Neural progenitor cell (in vitro differentiated cells): ENCODE data around the gene FSTL4. TPM values are rescaled to one million over a fixed set of nuclear protein-coding genes. Genes with fewer than 3 reads are reported as not detected.

Source experiments
- DNase-seq: peaks from one replicate; pipeline ENCODE4 v3.0.0-alpha.2; 2016; ENCODE audit warnings: low spot score
- H2AFZ ChIP-seq: fragments of 200-600 bp; sonication (generic); replicated peaks from 2 replicates; pipeline ENCODE4 v1.6.1; 2016; ENCODE audit warnings: antibody characterized with exemption
- H3F3A ChIP-seq: fragments of 200-600 bp; sonication (generic); 2 replicates; pipeline ENCODE4 v1.6.1; 2016; ENCODE audit warnings: antibody characterized with exemption, low read depth
- H3K27ac ChIP-seq: fragments of 200-600 bp; sonication (generic); 2 replicates; pipeline ENCODE4 v1.5.1; 2016; ENCODE audit warnings: mild to moderate bottlenecking
- H3K27me3 ChIP-seq: fragments of 200-600 bp; sonication (generic); 2 replicates; pipeline ENCODE4 v1.6.1; 2016; ENCODE audit warnings: mild to moderate bottlenecking, moderate library complexity
- H3K36me3 ChIP-seq: fragments of 200-600 bp; sonication (generic); 2 replicates; pipeline ENCODE4 v1.5.1; 2016
- H3K4me1 ChIP-seq: fragments of 200-600 bp; sonication (generic); 2 replicates; pipeline ENCODE4 v1.6.1; 2016; ENCODE audit warnings: mixed run types
- H3K4me2 ChIP-seq: fragments of 200-600 bp; sonication (generic); 2 replicates; pipeline ENCODE4 v1.6.1; 2016
- H3K4me3 ChIP-seq: fragments of 200-600 bp; sonication (generic); 2 replicates; pipeline ENCODE4 v1.5.1; 2016
- H3K79me2 ChIP-seq: fragments of 200-600 bp; sonication (generic); 2 replicates; pipeline ENCODE4 v1.6.1; 2016; ENCODE audit warnings: low read depth
- H3K9ac ChIP-seq: fragments of 200-600 bp; sonication (generic); 2 replicates; pipeline ENCODE4 v1.6.1; 2016
- H3K9me3 ChIP-seq: fragments of 200-600 bp; sonication (generic); 2 replicates; pipeline ENCODE4 v1.5.1; 2016; ENCODE audit warnings: low read depth
- H4K20me1 ChIP-seq: fragments of 200-600 bp; sonication (generic); 2 replicates; pipeline ENCODE4 v1.6.1; 2016; ENCODE audit warnings: low read depth
- H3K27ac Mint-ChIP-seq: 3 replicates; pipeline ENCODE4 v1.8.0; 2021; ENCODE audit warnings: mixed read lengths
- H3K27me3 Mint-ChIP-seq: 2 replicates; pipeline ENCODE4 v1.8.0; 2022; ENCODE audit warnings: low read depth, mild to moderate bottlenecking, inconsistent platforms, moderate library complexity, mixed read lengths; ENCODE audit not compliant: insufficient read depth
- H3K36me3 Mint-ChIP-seq: 3 replicates; pipeline ENCODE4 v1.8.0; 2021; ENCODE audit warnings: mixed read lengths
- H3K4me1 Mint-ChIP-seq: 3 replicates; pipeline ENCODE4 v1.8.0; 2021; ENCODE audit warnings: mixed read lengths
- H3K4me3 Mint-ChIP-seq: 3 replicates; pipeline ENCODE4 v1.8.0; 2021; ENCODE audit warnings: mild to moderate bottlenecking, moderate library complexity, mixed read lengths
- H3K9me3 Mint-ChIP-seq: 3 replicates; pipeline ENCODE4 v1.8.0; 2020; ENCODE audit warnings: mixed read lengths
- EZH2 ChIP-seq: fragments of 200-600 bp; sonication (generic); IDR thresholded peaks from 2 replicates; pipeline ENCODE4 v1.6.1; 2017; ENCODE audit warnings: antibody characterized with exemption, mild to moderate bottlenecking, moderate library complexity
- EZH2phosphoT487 ChIP-seq: fragments of 200-600 bp; sonication (generic); IDR thresholded peaks from 2 replicates; pipeline ENCODE4 v1.6.1; 2017; ENCODE audit warnings: antibody characterized with exemption
- total RNA-seq: library from RNA; depleted of rRNA; stranded (reverse); fragments of >200 nt; gene quantifications from 2 replicates; pipeline ENCODE4 v1.2.3, GENCODE V29; 2015; ENCODE audit warnings: low replicate concordance
- TF ChIP-seq, protein P1 (sequence below): fragments of 200-600 bp; sonication (generic); IDR thresholded peaks from 2 replicates; pipeline ENCODE4 v1.5.1; 2017; ENCODE audit warnings: antibody characterized with exemption, mild to moderate bottlenecking

The FSTL4 gene
- total RNA-seq, 1 donor from 2014 or later: 0.95 TPM

DNA sequence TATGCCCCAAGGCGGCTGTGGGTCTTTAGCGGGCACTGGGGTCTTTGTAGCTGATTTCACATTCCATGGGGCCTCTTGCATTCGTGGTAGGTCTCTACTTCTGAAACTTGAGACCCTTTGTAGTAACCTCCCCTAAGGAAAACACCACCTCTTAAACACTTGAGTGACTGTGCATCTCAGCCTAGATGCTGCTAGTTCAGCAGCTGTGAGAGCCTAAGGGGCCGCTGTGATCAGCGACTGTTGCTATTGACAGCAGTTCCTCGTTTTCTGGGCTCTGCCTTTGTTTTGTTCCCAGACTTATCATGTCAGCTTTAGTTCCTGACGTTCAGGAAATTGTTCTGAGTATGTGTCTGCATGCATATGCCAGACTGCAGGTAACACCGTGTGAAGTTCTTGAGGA is 389.4 kb downstream of the FSTL4 start:
- H3K27ac Mint-ChIP-seq: no peak overlapping the region
- peaks cover 10% of the 10 kb centered on the region for H3F3A ChIP-seq

DNA sequence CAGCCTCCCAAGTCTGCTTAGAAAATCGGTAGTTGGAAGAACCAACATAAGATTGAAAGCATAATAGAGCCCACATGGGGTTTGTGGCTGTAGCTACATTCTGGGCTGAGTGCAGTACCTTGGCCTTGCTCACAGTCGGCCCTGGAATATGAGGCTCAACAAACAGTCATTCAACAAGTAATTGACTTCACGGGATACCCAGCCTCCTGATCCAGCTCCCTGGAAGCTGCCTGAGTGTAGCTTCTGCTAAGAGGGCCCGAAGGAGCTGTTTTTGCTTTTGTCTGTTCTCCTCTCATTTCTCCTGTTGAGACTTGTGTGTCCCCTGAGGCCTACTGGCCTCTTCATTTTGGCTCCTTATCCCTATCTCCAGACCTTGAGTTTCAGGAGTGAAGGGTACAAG is 389.8 kb downstream of the FSTL4 start:
- no peaks in the 10 kb centered on the region for H4K20me1 ChIP-seq
- no peak for DNase-seq
- peaks cover 2% of the 10 kb centered on the region for H3K27me3 Mint-ChIP-seq
- no peak overlapping the region for H3K4me3 ChIP-seq
- H3K27me3 ChIP-seq: no peaks in the 10 kb centered on the region
- H3K27ac Mint-ChIP-seq: no peak overlapping the region
- H3F3A ChIP-seq: peaks cover 10% of the 10 kb centered on the region
- H3K4me2 ChIP-seq: peak overlapping the region; percentile 59
- H3K36me3 ChIP-seq: no peaks in the 10 kb centered on the region
- H3K4me3 Mint-ChIP-seq: no peak overlapping the region
- TF ChIP-seq EZH2phosphoT487 (no peak), EZH2 (no peak)
- TF ChIP-seq, protein P1, sequence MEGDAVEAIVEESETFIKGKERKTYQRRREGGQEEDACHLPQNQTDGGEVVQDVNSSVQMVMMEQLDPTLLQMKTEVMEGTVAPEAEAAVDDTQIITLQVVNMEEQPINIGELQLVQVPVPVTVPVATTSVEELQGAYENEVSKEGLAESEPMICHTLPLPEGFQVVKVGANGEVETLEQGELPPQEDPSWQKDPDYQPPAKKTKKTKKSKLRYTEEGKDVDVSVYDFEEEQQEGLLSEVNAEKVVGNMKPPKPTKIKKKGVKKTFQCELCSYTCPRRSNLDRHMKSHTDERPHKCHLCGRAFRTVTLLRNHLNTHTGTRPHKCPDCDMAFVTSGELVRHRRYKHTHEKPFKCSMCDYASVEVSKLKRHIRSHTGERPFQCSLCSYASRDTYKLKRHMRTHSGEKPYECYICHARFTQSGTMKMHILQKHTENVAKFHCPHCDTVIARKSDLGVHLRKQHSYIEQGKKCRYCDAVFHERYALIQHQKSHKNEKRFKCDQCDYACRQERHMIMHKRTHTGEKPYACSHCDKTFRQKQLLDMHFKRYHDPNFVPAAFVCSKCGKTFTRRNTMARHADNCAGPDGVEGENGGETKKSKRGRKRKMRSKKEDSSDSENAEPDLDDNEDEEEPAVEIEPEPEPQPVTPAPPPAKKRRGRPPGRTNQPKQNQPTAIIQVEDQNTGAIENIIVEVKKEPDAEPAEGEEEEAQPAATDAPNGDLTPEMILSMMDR: no peak
- no peak overlapping the region for H3K9ac ChIP-seq
- H3K9me3 ChIP-seq: no peaks in the 10 kb centered on the region
- no peaks in the 10 kb centered on the region for H3K36me3 Mint-ChIP-seq
- H2AFZ ChIP-seq: peak overlapping the region; percentile 59
- no peaks in the 10 kb centered on the region for H3K9me3 Mint-ChIP-seq
- H3K4me1 ChIP-seq: peaks cover 18% of the 10 kb centered on the region
- H3K27ac ChIP-seq: peak overlapping the region; percentile 70
- H3K79me2 ChIP-seq: no peaks in the 10 kb centered on the region
- H3K4me1 Mint-ChIP-seq: peaks cover 23% of the 10 kb centered on the region

More for the DNA sequence above, 389.4 kb downstream of the FSTL4 start:
- peaks cover 23% of the 10 kb centered on the region for H3K4me1 Mint-ChIP-seq
- TF ChIP-seq, protein P1: no peak
- TF ChIP-seq EZH2phosphoT487: no peak
- TF ChIP-seq EZH2: no peak
- DNase-seq: peak; percentile 63
- H3K27me3 Mint-ChIP-seq: peaks cover 2% of the 10 kb centered on the region
- Histone ChIP-seq H3K4me2 (peak overlapping the region; percentile 59), H3K27me3 (no peaks in the 10 kb centered on the region), H2AFZ (peak overlapping the region; percentile 59), H4K20me1 (no peaks in the 10 kb centered on the region), H3K4me3 (no peak overlapping the region), H3K36me3 (no peaks in the 10 kb centered on the region), H3K9ac (no peak overlapping the region), H3K79me2 (no peaks in the 10 kb centered on the region), H3K4me1 (peaks cover 18% of the 10 kb centered on the region), H3K27ac (peak overlapping the region; percentile 70), H3K9me3 (no peaks in the 10 kb centered on the region)
- H3K4me3 Mint-ChIP-seq: no peak overlapping the region
- no peaks in the 10 kb centered on the region for H3K36me3 Mint-ChIP-seq
- H3K9me3 Mint-ChIP-seq: no peaks in the 10 kb centered on the region

DNA sequence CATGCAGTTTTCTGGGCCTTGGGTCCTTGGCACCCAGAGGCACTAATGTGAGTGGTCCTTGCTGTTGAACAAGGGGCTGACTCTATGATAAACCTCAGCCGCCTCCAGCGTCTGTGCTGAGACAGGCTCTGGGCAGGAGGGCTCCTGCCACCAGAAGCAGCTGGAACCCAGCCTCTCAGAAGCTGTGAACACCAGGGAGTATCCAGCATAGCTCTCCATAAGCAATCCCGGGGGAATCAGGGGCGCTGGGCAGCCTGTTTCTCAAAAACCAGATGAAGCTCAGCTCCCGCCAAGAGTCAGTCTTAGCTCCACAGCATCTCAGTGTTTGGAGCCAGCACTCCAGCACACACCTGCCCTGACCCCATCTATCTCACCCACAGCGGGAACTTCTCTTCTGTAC is 390.3 kb downstream of the FSTL4 start:
- peak overlapping the region; percentile 59 for H3K4me2 ChIP-seq
- Mint-ChIP-seq H3K9me3 (no peaks in the 10 kb centered on the region), H3K27ac (no peak overlapping the region), H3K4me1 (peaks cover 22% of the 10 kb centered on the region), H3K27me3 (peaks cover 2% of the 10 kb centered on the region), H3K36me3 (no peaks in the 10 kb centered on the region), H3K4me3 (no peak overlapping the region)
- no peak overlapping the region for H3K27ac ChIP-seq
- no peak overlapping the region for H3K9ac ChIP-seq
- H3K4me1 ChIP-seq: peaks cover 18% of the 10 kb centered on the region
- H3K27me3 ChIP-seq: no peaks in the 10 kb centered on the region
- H4K20me1 ChIP-seq: no peaks in the 10 kb centered on the region
- peaks cover 10% of the 10 kb centered on the region for H3F3A ChIP-seq
- H3K79me2 ChIP-seq: no peaks in the 10 kb centered on the region
- no peaks in the 10 kb centered on the region for H3K9me3 ChIP-seq
- no peaks in the 10 kb centered on the region for H3K36me3 ChIP-seq
- TF ChIP-seq EZH2: no peak
- TF ChIP-seq, protein P1: no peak
- TF ChIP-seq EZH2phosphoT487: no peak
- no peak for DNase-seq
- H2AFZ ChIP-seq: no peak overlapping the region
- H3K4me3 ChIP-seq: no peak overlapping the region
